Measurements from ENCODE around the gene PYY. TPM values are rescaled to one million over a fixed set of nuclear protein-coding genes. Genes with fewer than 3 reads are reported as not detected.
"Not testable (repeated sequence)": the region's sequence is repeated elsewhere in the genome, so short reads cannot be mapped to it uniquely, and the experiment has no call there.

Gene PYY
- total and polyA plus RNA-seq, 4 donors: 0.68 TPM; not detected in 3

GRCh38 chr17:43952351-43952723 is 1.4 kb downstream of the PYY start:
- no peak for DNase-seq (ENCODE audit: low read depth in 4 of 6, low spot score in 6 of 6)
- no peaks in the 10 kb centered on the region for H3K36me3 ChIP-seq (ENCODE audit: control insufficient read depth, insufficient read depth, low read length)
- H3K27me3 ChIP-seq (ENCODE audit: control insufficient read depth, insufficient read depth, low read length): peaks cover 50% of the 10 kb centered on the region
- H3K9me3 ChIP-seq (ENCODE audit: control insufficient read depth, insufficient read depth, low read length): no peaks in the 10 kb centered on the region
- H3K27ac ChIP-seq (ENCODE audit: low read depth, low read length): no peak overlapping the region
- no peak overlapping the region for H3K4me3 ChIP-seq (ENCODE audit: low read depth, low read length)
- 2% methylated on average over 13 of the region's 19 CpGs for WGBS (ENCODE audit: insufficient coverage)
- H3K4me1 ChIP-seq (ENCODE audit: control insufficient read depth, insufficient read depth, low read length): peaks cover 14% of the 10 kb centered on the region

GRCh38 chr17:43951750-43952149 is 2.0 kb downstream of the PYY start:
- H3K9me3 ChIP-seq (ENCODE audit: control insufficient read depth, insufficient read depth, low read length): no peaks in the 10 kb centered on the region
- H3K36me3 ChIP-seq (ENCODE audit: control insufficient read depth, insufficient read depth, low read length): no peaks in the 10 kb centered on the region
- no peak overlapping the region for H3K27ac ChIP-seq (ENCODE audit: low read depth, low read length)
- no peak for DNase-seq (ENCODE audit: low read depth in 4 of 6, low spot score in 6 of 6)
- peaks cover 14% of the 10 kb centered on the region for H3K4me1 ChIP-seq (ENCODE audit: control insufficient read depth, insufficient read depth, low read length)
- 100% methylated on average over 1 of the region's 4 CpGs for WGBS (ENCODE audit: insufficient coverage)
- peaks cover 52% of the 10 kb centered on the region for H3K27me3 ChIP-seq (ENCODE audit: control insufficient read depth, insufficient read depth, low read length)
- H3K4me3 ChIP-seq (ENCODE audit: low read depth, low read length): no peak overlapping the region

- Histone ChIP-seq H3K36me3 (ENCODE audit: control insufficient read depth, insufficient read depth, low read length) (no peaks in the 10 kb centered on the region), H3K4me1 (ENCODE audit: control insufficient read depth, insufficient read depth, low read length) (peaks cover 14% of the 10 kb centered on the region), H3K27me3 (ENCODE audit: control insufficient read depth, insufficient read depth, low read length) (peaks cover 52% of the 10 kb centered on the region), H3K9me3 (ENCODE audit: control insufficient read depth, insufficient read depth, low read length) (no peaks in the 10 kb centered on the region), H3K4me3 (ENCODE audit: low read depth, low read length) (no peak overlapping the region), H3K27ac (ENCODE audit: low read depth, low read length) (no peak overlapping the region)
- WGBS (ENCODE audit: insufficient coverage): 69% methylated on average over 1 of the region's 2 CpGs
- no peak for DNase-seq (ENCODE audit: low read depth in 4 of 6, low spot score in 6 of 6)
Observed at GRCh38 chr17:43950554-43950953, 3.2 kb downstream of the PYY start.

GRCh38 chr17:43949781-43950180 is 4.0 kb downstream of the PYY start:
- 64% methylated on average over 4 of the region's 4 CpGs for WGBS (ENCODE audit: insufficient coverage)
- peaks cover 49% of the 10 kb centered on the region for H3K27me3 ChIP-seq (ENCODE audit: control insufficient read depth, insufficient read depth, low read length)

GRCh38 chr17:43946781-43947180 is 7.0 kb downstream of the PYY start:
- WGBS (ENCODE audit: insufficient coverage): no CpG with 5 or more reads among the region's 4 CpGs
- H3K27ac ChIP-seq (ENCODE audit: low read depth, low read length): no peak overlapping the region
- no peaks in the 10 kb centered on the region for H3K4me1 ChIP-seq (ENCODE audit: control insufficient read depth, insufficient read depth, low read length)
- no peaks in the 10 kb centered on the region for H3K36me3 ChIP-seq (ENCODE audit: control insufficient read depth, insufficient read depth, low read length)
- H3K27me3 ChIP-seq (ENCODE audit: control insufficient read depth, insufficient read depth, low read length): peaks cover 19% of the 10 kb centered on the region
- H3K4me3 ChIP-seq (ENCODE audit: low read depth, low read length): no peak overlapping the region
- DNase-seq (ENCODE audit: low read depth in 4 of 6, low spot score in 6 of 6): no peak
- no peaks in the 10 kb centered on the region for H3K9me3 ChIP-seq (ENCODE audit: control insufficient read depth, insufficient read depth, low read length)

More at GRCh38 chr17:43949781-43950180, 4.0 kb downstream of the PYY start:
- no peak for DNase-seq (ENCODE audit: low read depth in 4 of 6, low spot score in 6 of 6)
- H3K4me1 ChIP-seq (ENCODE audit: control insufficient read depth, insufficient read depth, low read length): peaks cover 14% of the 10 kb centered on the region
- no peak overlapping the region for H3K27ac ChIP-seq (ENCODE audit: low read depth, low read length)
- H3K9me3 ChIP-seq (ENCODE audit: control insufficient read depth, insufficient read depth, low read length): no peaks in the 10 kb centered on the region
- no peak overlapping the region for H3K4me3 ChIP-seq (ENCODE audit: low read depth, low read length)
- no peaks in the 10 kb centered on the region for H3K36me3 ChIP-seq (ENCODE audit: control insufficient read depth, insufficient read depth, low read length)

GRCh38 chr17:43945074-43945829 is 8.5 kb downstream of the PYY start:
- Histone ChIP-seq H3K4me1 (ENCODE audit: control insufficient read depth, insufficient read depth, low read length) (no peaks in the 10 kb centered on the region), H3K27ac (ENCODE audit: low read depth, low read length) (no peak overlapping the region), H3K27me3 (ENCODE audit: control insufficient read depth, insufficient read depth, low read length) (peaks cover 5% of the 10 kb centered on the region), H3K4me3 (ENCODE audit: low read depth, low read length) (no peak overlapping the region), H3K36me3 (ENCODE audit: control insufficient read depth, insufficient read depth, low read length) (no peaks in the 10 kb centered on the region), H3K9me3 (ENCODE audit: control insufficient read depth, insufficient read depth, low read length) (no peaks in the 10 kb centered on the region)
- 81% methylated on average over 7 of the region's 12 CpGs for WGBS (ENCODE audit: insufficient coverage)
- no peak for DNase-seq (ENCODE audit: low read depth in 4 of 6, low spot score in 6 of 6)

- Histone ChIP-seq H3K4me1 (ENCODE audit: control insufficient read depth, insufficient read depth, low read length) (peaks cover 7% of the 10 kb centered on the region), H3K36me3 (ENCODE audit: control insufficient read depth, insufficient read depth, low read length) (no peaks in the 10 kb centered on the region), H3K27ac (ENCODE audit: low read depth, low read length) (no peak within 1 kb of the TSS), H3K9me3 (ENCODE audit: control insufficient read depth, insufficient read depth, low read length) (no peaks in the 10 kb centered on the region), H3K4me3 (ENCODE audit: low read depth, low read length) (no peak within 1 kb of the TSS), H3K27me3 (ENCODE audit: control insufficient read depth, insufficient read depth, low read length) (peaks cover 2% of the 10 kb centered on the region)
- 70% methylated on average over 16 of the region's 17 CpGs for WGBS (ENCODE audit: insufficient coverage)
- no peak for DNase-seq (ENCODE audit: low read depth in 4 of 6, low spot score in 6 of 6)
Observed at GRCh38 chr17:43942051-43942685, 11.6 kb downstream of the PYY start, which contains the start of gene PPY. PPY (minus strand) TSS chr17:43942476; CDS start chr17:43941654, 822 bp downstream.

- no peaks in the 10 kb centered on the region for H3K9me3 ChIP-seq (ENCODE audit: control insufficient read depth, insufficient read depth, low read length)
- peaks cover 7% of the 10 kb centered on the region for H3K4me1 ChIP-seq (ENCODE audit: control insufficient read depth, insufficient read depth, low read length)
- H3K27me3 ChIP-seq (ENCODE audit: control insufficient read depth, insufficient read depth, low read length): no peaks in the 10 kb centered on the region
- H3K4me3 ChIP-seq (ENCODE audit: low read depth, low read length): no peak overlapping the region
- no peaks in the 10 kb centered on the region for H3K36me3 ChIP-seq (ENCODE audit: control insufficient read depth, insufficient read depth, low read length)
- DNase-seq (ENCODE audit: low read depth in 4 of 6, low spot score in 6 of 6): peak in 2 of 6 donors; percentile 43 to 49
- H3K27ac ChIP-seq (ENCODE audit: low read depth, low read length): no peak overlapping the region
- 49% methylated on average over 3 of the region's 7 CpGs for WGBS (ENCODE audit: insufficient coverage)
Observed at GRCh38 chr17:43940630-43941029, 13.1 kb downstream of the PYY start.

- Histone ChIP-seq H3K9me3 (ENCODE audit: control insufficient read depth, insufficient read depth, low read length) (no peaks in the 10 kb centered on the region), H3K4me3 (ENCODE audit: low read depth, low read length) (no peak overlapping the region), H3K27me3 (ENCODE audit: control insufficient read depth, insufficient read depth, low read length) (no peaks in the 10 kb centered on the region), H3K27ac (ENCODE audit: low read depth, low read length) (no peak overlapping the region), H3K4me1 (ENCODE audit: control insufficient read depth, insufficient read depth, low read length) (peaks cover 7% of the 10 kb centered on the region), H3K36me3 (ENCODE audit: control insufficient read depth, insufficient read depth, low read length) (no peaks in the 10 kb centered on the region)
- DNase-seq (ENCODE audit: low read depth in 4 of 6, low spot score in 6 of 6): no peak
- 100% methylated on average over 3 of the region's 5 CpGs for WGBS (ENCODE audit: insufficient coverage)
Observed at GRCh38 chr17:43939886-43940285, 13.9 kb downstream of the PYY start.

- H3K9me3 ChIP-seq (ENCODE audit: control insufficient read depth, insufficient read depth, low read length); H3K27me3 ChIP-seq (ENCODE audit: control insufficient read depth, insufficient read depth, low read length); DNase-seq (ENCODE audit: low read depth in 4 of 6, low spot score in 6 of 6); H3K36me3 ChIP-seq (ENCODE audit: control insufficient read depth, insufficient read depth, low read length); H3K4me1 ChIP-seq (ENCODE audit: control insufficient read depth, insufficient read depth, low read length); H3K27ac ChIP-seq (ENCODE audit: low read depth, low read length); H3K4me3 ChIP-seq (ENCODE audit: low read depth, low read length): not testable (repeated sequence)
- WGBS (ENCODE audit: insufficient coverage): 86% methylated on average over 2 of the region's 3 CpGs
Observed at GRCh38 chr17:43939452-43939851, 14.3 kb downstream of the PYY start.

Measured in spinal cord (tissue), 10 donors.